ENCODE results near the gene SSTR5. TPM values are rescaled to one million over a fixed set of nuclear protein-coding genes. Genes with fewer than 3 reads are reported as not detected.
"Not testable (repeated sequence)": the region's sequence is repeated elsewhere in the genome, so short reads cannot be mapped to it uniquely, and the experiment has no call there.

The SSTR5 gene
- total RNA-seq (not detected), total RNA-seq (0 to 0.08 (median 0) reads per million in 29 experiments)
- not detected for total RNA-seq (2013)

- Mint-ChIP-seq H3K4me3 (no peak within 1 kb of the TSS), H3K27ac (no peak within 1 kb of the TSS), H3K27me3 (peaks cover 10 to 50% of the 10 kb centered on the region in 2 donors), H3K9me3 (no peaks in the 10 kb centered on the region), H3K36me3 (no peaks in the 10 kb centered on the region), H3K4me1 (peaks cover 0 to 3% (median 1%) of the 10 kb centered on the region in 3 donors)
- H3K4me1 ChIP-seq (ENCODE audit: control insufficient read depth in 1 of 2, extremely low read depth in 1 of 2, insufficient read depth in 2 of 2, low read length in 2 of 2), result peaks cover 0 to 2% of the 10 kb centered on the region in 2 experiments
- WGBS (ENCODE audit: insufficient coverage), result 20% methylated on average over 34 of the region's 59 CpGs
- H3K4me3 ChIP-seq (ENCODE audit: control insufficient read depth in 1 of 2, extremely low read depth in 1 of 2, low read length in 1 of 2), result no peak within 1 kb of the TSS
- ATAC-seq (replicated peaks in 1 of 4) (no peak), DNase-seq (no peak)
- H3K27me3 ChIP-seq (replicated peaks in 1 of 2; ENCODE audit: control insufficient read depth in 2 of 2, extremely low read depth in 1 of 2, insufficient read depth in 2 of 2, low read length in 1 of 2), result peaks cover 0 to 88% of the 10 kb centered on the region in 2 experiments
- no peaks in the 10 kb centered on the region for H3K36me3 ChIP-seq (ENCODE audit: control insufficient read depth in 2 of 2, extremely low read depth in 1 of 2, insufficient read depth in 1 of 2, low read length in 1 of 2)
- CTCF ChIA-PET, result no interaction called here
- H3K27ac ChIP-seq (ENCODE audit: low read length), result no peak within 1 kb of the TSS
- POLR2A ChIA-PET, result interaction anchor here in 1 of 2 donors (0.7 kb wide), 1 partner anchor 11 kb away, joined by 4 read pairs; no protein-coding TSS in a partner anchor
- no peaks in the 10 kb centered on the region for H3K9me3 ChIP-seq
These were observed at the start of gene SSTR5 for GRCh38 chr16:1072526-1073261. Gene SSTR5 (plus strand): TSS chr16:1072747. CDS start chr16:1078869, 6,122 bp downstream.

- Histone ChIP-seq H3K27ac (ENCODE audit: low read length) (no peak overlapping the region), H3K4me3 (ENCODE audit: control insufficient read depth in 1 of 2, extremely low read depth in 1 of 2, low read length in 1 of 2) (no peak overlapping the region), H3K9me3 (no peaks in the 10 kb centered on the region), H3K27me3 (replicated peaks in 1 of 2; ENCODE audit: control insufficient read depth in 2 of 2, extremely low read depth in 1 of 2, insufficient read depth in 2 of 2, low read length in 1 of 2) (peaks cover 0 to 74% of the 10 kb centered on the region in 2 experiments), H3K36me3 (ENCODE audit: control insufficient read depth in 2 of 2, extremely low read depth in 1 of 2, insufficient read depth in 1 of 2, low read length in 1 of 2) (no peaks in the 10 kb centered on the region), H3K4me1 (ENCODE audit: control insufficient read depth in 1 of 2, extremely low read depth in 1 of 2, insufficient read depth in 2 of 2, low read length in 2 of 2) (peaks cover 0 to 9% of the 10 kb centered on the region in 2 experiments)
- Mint-ChIP-seq H3K36me3 (no peaks in the 10 kb centered on the region), H3K9me3 (no peaks in the 10 kb centered on the region), H3K27me3 (peaks cover 0 to 9% of the 10 kb centered on the region in 2 donors), H3K27ac (no peak overlapping the region), H3K4me3 (no peak overlapping the region), H3K4me1 (peaks cover 0 to 3% (median 0%) of the 10 kb centered on the region in 3 donors)
- CTCF ChIA-PET, result no interaction called here
- no peak for ATAC-seq (replicated peaks in 1 of 4)
- 86% methylated on average over 20 of the region's 20 CpGs for WGBS (ENCODE audit: insufficient coverage)
- POLR2A ChIA-PET, result no interaction called here
- no peak for DNase-seq
These were observed 48.4 kb upstream of the SSTR5 start for GRCh38 chr16:1024138-1024537.

GRCh38 chr16:1025183-1025809 lies 47.3 kb upstream of the SSTR5 start:
- H3K4me1 ChIP-seq (ENCODE audit: control insufficient read depth in 1 of 2, extremely low read depth in 1 of 2, insufficient read depth in 2 of 2, low read length in 2 of 2); H3K4me1 Mint-ChIP-seq; H3K9me3 Mint-ChIP-seq; CTCF ChIA-PET; H3K27ac Mint-ChIP-seq; H3K9me3 ChIP-seq; H3K36me3 ChIP-seq (ENCODE audit: control insufficient read depth in 2 of 2, extremely low read depth in 1 of 2, insufficient read depth in 1 of 2, low read length in 1 of 2); H3K4me3 ChIP-seq (ENCODE audit: control insufficient read depth in 1 of 2, extremely low read depth in 1 of 2, low read length in 1 of 2); H3K36me3 Mint-ChIP-seq; POLR2A ChIA-PET; H3K27ac ChIP-seq (ENCODE audit: low read length); ATAC-seq (replicated peaks in 1 of 4); H3K4me3 Mint-ChIP-seq: not testable (repeated sequence)
- WGBS (ENCODE audit: insufficient coverage), result 69% methylated on average over 20 of the region's 24 CpGs
- peak in 1 of 35 experiments; percentile 37 for DNase-seq
- H3K27me3 Mint-ChIP-seq, result peaks cover 3 to 17% of the 10 kb centered on the region in 2 donors
- H3K27me3 ChIP-seq (replicated peaks in 1 of 2; ENCODE audit: control insufficient read depth in 2 of 2, extremely low read depth in 1 of 2, insufficient read depth in 2 of 2, low read length in 1 of 2), result peaks cover 0 to 81% of the 10 kb centered on the region in 2 experiments

GRCh38 chr16:1026057-1026783 lies 46.3 kb upstream of the SSTR5 start:
- 81% methylated on average over 27 of the region's 35 CpGs for WGBS (ENCODE audit: insufficient coverage)
- H3K27me3 Mint-ChIP-seq, result peaks cover 3 to 17% of the 10 kb centered on the region in 2 donors
- H3K4me1 ChIP-seq (ENCODE audit: control insufficient read depth in 1 of 2, extremely low read depth in 1 of 2, insufficient read depth in 2 of 2, low read length in 2 of 2), result peaks cover 0 to 9% of the 10 kb centered on the region in 2 experiments
- no peak for ATAC-seq (replicated peaks in 1 of 4)
- H3K27ac Mint-ChIP-seq, result no peak overlapping the region
- CTCF ChIA-PET, result no interaction called here
- no peaks in the 10 kb centered on the region for H3K9me3 ChIP-seq
- POLR2A ChIA-PET, result no interaction called here
- H3K27ac ChIP-seq (ENCODE audit: low read length), result no peak overlapping the region
- H3K4me3 Mint-ChIP-seq, result no peak overlapping the region
- H3K27me3 ChIP-seq (replicated peaks in 1 of 2; ENCODE audit: control insufficient read depth in 2 of 2, extremely low read depth in 1 of 2, insufficient read depth in 2 of 2, low read length in 1 of 2), result peaks cover 0 to 80% of the 10 kb centered on the region in 2 experiments
- H3K36me3 ChIP-seq (ENCODE audit: control insufficient read depth in 2 of 2, extremely low read depth in 1 of 2, insufficient read depth in 1 of 2, low read length in 1 of 2), result no peaks in the 10 kb centered on the region
- DNase-seq, result no peak
- H3K36me3 Mint-ChIP-seq, result no peaks in the 10 kb centered on the region
- peaks cover 0 to 6% (median 5%) of the 10 kb centered on the region in 3 donors for H3K4me1 Mint-ChIP-seq
- no peaks in the 10 kb centered on the region for H3K9me3 Mint-ChIP-seq
- no peak overlapping the region for H3K4me3 ChIP-seq (ENCODE audit: control insufficient read depth in 1 of 2, extremely low read depth in 1 of 2, low read length in 1 of 2)

- WGBS (ENCODE audit: insufficient coverage), result 88% methylated on average over 27 of the region's 27 CpGs
- Histone ChIP-seq H3K4me1 (ENCODE audit: control insufficient read depth in 1 of 2, extremely low read depth in 1 of 2, insufficient read depth in 2 of 2, low read length in 2 of 2) (peaks cover 0 to 9% of the 10 kb centered on the region in 2 experiments), H3K4me3 (ENCODE audit: control insufficient read depth in 1 of 2, extremely low read depth in 1 of 2, low read length in 1 of 2) (no peak overlapping the region), H3K36me3 (ENCODE audit: control insufficient read depth in 2 of 2, extremely low read depth in 1 of 2, insufficient read depth in 1 of 2, low read length in 1 of 2) (no peaks in the 10 kb centered on the region), H3K27ac (ENCODE audit: low read length) (no peak overlapping the region), H3K27me3 (replicated peaks in 1 of 2; ENCODE audit: control insufficient read depth in 2 of 2, extremely low read depth in 1 of 2, insufficient read depth in 2 of 2, low read length in 1 of 2) (peaks cover 0 to 75% of the 10 kb centered on the region in 2 experiments), H3K9me3 (no peaks in the 10 kb centered on the region)
- peaks cover 0 to 6% (median 5%) of the 10 kb centered on the region in 3 donors for H3K4me1 Mint-ChIP-seq
- H3K9me3 Mint-ChIP-seq, result no peaks in the 10 kb centered on the region
- DNase-seq (no peak), ATAC-seq (replicated peaks in 1 of 4) (no peak)
- H3K27me3 Mint-ChIP-seq, result peaks cover 3 to 17% of the 10 kb centered on the region in 2 donors
- no peaks in the 10 kb centered on the region for H3K36me3 Mint-ChIP-seq
- no peak overlapping the region for H3K27ac Mint-ChIP-seq
- ChIA-PET CTCF (no interaction called here), POLR2A (no interaction called here)
- no peak overlapping the region for H3K4me3 Mint-ChIP-seq
These were observed 45.6 kb upstream of the SSTR5 start for GRCh38 chr16:1026784-1027500.

GRCh38 chr16:1027501-1027815 lies 45.1 kb upstream of the SSTR5 start:
- Mint-ChIP-seq H3K4me3 (no peak overlapping the region), H3K27me3 (peaks cover 3 to 17% of the 10 kb centered on the region in 2 donors), H3K4me1 (peaks cover 0 to 6% (median 5%) of the 10 kb centered on the region in 3 donors), H3K9me3 (no peaks in the 10 kb centered on the region), H3K27ac (no peak overlapping the region), H3K36me3 (no peaks in the 10 kb centered on the region)
- no peak overlapping the region for H3K4me3 ChIP-seq (ENCODE audit: control insufficient read depth in 1 of 2, extremely low read depth in 1 of 2, low read length in 1 of 2)
- no peaks in the 10 kb centered on the region for H3K36me3 ChIP-seq (ENCODE audit: control insufficient read depth in 2 of 2, extremely low read depth in 1 of 2, insufficient read depth in 1 of 2, low read length in 1 of 2)
- ATAC-seq (replicated peaks in 1 of 4) (no peak), DNase-seq (no peak)
- H3K4me1 ChIP-seq (ENCODE audit: control insufficient read depth in 1 of 2, extremely low read depth in 1 of 2, insufficient read depth in 2 of 2, low read length in 2 of 2), result peaks cover 0 to 9% of the 10 kb centered on the region in 2 experiments
- H3K27ac ChIP-seq (ENCODE audit: low read length), result no peak overlapping the region
- ChIA-PET POLR2A (no interaction called here), CTCF (no interaction called here)
- 100% methylated on average over 3 of the region's 22 CpGs for WGBS (ENCODE audit: insufficient coverage)
- peaks cover 0 to 74% of the 10 kb centered on the region in 2 experiments for H3K27me3 ChIP-seq (replicated peaks in 1 of 2; ENCODE audit: control insufficient read depth in 2 of 2, extremely low read depth in 1 of 2, insufficient read depth in 2 of 2, low read length in 1 of 2)
- no peaks in the 10 kb centered on the region for H3K9me3 ChIP-seq
